GM23248 (cell line): ENCODE results near the gene KHDRBS1.

ENCODE experiments used
- EZH2 ChIP-seq: fragments of 200-600 bp; sonication (generic); IDR thresholded peaks from 2 replicates; pipeline ENCODE4 v1.6.1; 2018; ENCODE audit warnings: antibody characterized with exemption, mild to moderate bottlenecking; ENCODE audit not compliant: insufficient read depth, poor library complexity, severe bottlenecking
- EZH2phosphoT487 ChIP-seq: fragments of 200-600 bp; sonication (generic); IDR thresholded peaks from 2 replicates; pipeline ENCODE4 v1.6.1; 2018; ENCODE audit warnings: antibody characterized with exemption, moderate library complexity, mild to moderate bottlenecking, low read depth; ENCODE audit not compliant: insufficient read depth

GRCh38 chr1:32031578-32032274 is 18.1 kb downstream of the KHDRBS1 start:
- TF ChIP-seq EZH2, result no peak
- TF ChIP-seq EZH2phosphoT487, result no peak
